ENCODE results near the gene ST7. TPM values are rescaled to one million over a fixed set of nuclear protein-coding genes. Genes with fewer than 3 reads are reported as not detected.
"Not testable (repeated sequence)": the region's sequence is repeated elsewhere in the genome, so short reads cannot be mapped to it uniquely, and the experiment has no call there.

Gene ST7
- polyA plus RNA-seq, 3 donors = 28.3 to 29.7 (median 29.3) TPM

DNA sequence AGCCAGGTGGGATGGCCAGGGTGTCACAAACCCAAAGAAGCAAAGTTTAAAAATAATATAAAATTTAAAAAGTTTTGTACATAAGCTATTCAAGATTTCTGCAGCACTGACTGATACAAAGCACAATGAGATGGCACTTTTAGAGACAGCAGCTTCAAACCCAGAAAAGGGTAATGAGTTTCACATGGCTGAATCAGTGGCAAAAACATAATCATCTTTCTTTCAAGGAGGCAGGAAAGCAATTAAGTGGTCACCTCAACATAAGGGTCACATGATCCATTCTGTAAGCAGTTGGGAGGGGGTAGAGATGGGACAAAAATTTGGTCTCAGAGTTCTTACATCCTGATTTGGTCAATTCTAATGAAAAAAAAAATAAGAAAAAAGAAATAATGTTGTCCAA, 17.9 kb downstream of the ST7 start:
- DNase-seq (ENCODE audit: low read depth in 3 of 3, low spot score in 2 of 3) = not testable (repeated sequence)

DNA sequence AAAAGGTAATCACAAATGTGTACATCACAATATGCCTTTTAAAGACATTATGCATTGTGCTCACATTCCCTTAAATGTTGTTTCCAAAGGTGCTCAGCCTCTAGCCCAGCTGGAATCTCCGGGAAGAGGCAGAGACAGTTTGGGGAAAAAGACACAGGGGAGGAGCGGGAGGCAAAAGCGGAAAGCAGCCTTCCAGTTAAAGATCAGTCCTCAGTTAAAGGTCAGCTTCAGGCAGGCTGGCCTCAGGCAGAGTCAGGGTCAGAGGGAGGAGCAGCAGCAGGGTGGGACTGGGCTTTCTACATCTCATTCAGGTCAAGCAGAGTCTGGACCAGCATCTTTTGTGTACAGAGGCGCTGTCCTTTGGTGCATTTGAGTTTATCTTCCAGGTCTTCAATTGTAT, 18.6 kb downstream of the ST7 start:
- DNase-seq (ENCODE audit: low read depth in 3 of 3, low spot score in 2 of 3) = no peak

DNA sequence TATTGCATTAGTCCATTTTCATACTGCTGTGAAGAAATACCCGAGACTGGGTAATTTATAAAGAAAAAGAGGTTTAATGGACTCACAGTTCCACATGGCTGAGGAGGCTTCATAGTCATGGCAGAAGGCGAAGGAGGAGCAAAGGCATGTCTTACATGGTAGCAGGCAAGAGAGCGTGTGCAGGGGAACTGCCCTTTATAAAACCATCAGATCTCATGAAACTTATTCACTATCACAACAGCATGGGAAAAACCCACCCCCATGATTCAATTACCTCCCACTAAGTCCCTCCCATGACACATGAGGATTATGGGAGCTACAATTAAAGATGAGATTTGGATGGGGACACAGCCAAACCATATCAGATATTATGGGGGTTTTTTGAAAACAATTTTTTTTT, 21.7 kb downstream of the ST7 start:
- DNase-seq (ENCODE audit: low read depth in 3 of 3, low spot score in 2 of 3) = not testable (repeated sequence)

DNA sequence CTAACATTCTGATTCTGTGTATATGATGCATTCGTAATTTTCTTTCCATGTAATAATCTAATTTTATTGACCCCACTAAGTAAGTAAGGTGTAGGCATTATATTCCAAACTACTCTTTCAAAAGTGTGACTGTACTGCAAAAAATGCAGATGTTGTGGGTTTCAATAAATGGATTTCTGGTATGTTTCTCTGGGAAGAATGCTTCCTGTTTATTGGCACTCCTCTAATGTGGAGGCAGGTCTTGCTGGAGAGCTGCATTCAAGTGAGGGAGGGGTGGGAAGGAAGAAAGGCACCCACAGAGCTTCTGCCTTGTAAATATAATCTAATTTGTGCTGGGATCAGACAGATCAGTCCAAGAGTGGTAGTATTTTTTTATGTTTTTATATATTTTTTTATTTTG, 23.9 kb downstream of the ST7 start:
- no peak for DNase-seq (ENCODE audit: low read depth in 3 of 3, low spot score in 2 of 3)

DNA sequence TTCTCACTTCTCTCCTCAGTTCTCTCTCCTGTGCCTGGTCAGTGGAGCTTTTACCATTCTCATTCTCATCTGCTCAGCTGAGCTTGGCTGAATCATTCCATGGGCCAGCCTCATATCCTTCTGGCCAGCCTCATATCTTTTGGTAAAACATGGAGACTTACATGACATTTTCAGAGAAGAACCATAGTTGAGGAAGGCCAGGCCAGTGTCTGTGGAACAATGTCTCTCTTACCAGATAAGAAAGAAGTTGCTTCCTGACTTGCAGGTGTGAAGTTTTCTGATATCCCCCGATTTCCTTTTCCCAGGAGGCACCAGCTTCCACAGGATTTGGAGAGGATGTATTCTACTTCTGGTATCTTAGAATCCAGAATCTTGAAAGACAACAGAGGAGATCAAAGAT, 24.7 kb downstream of the ST7 start:
- DNase-seq (ENCODE audit: low read depth in 3 of 3, low spot score in 2 of 3) = no peak

DNA sequence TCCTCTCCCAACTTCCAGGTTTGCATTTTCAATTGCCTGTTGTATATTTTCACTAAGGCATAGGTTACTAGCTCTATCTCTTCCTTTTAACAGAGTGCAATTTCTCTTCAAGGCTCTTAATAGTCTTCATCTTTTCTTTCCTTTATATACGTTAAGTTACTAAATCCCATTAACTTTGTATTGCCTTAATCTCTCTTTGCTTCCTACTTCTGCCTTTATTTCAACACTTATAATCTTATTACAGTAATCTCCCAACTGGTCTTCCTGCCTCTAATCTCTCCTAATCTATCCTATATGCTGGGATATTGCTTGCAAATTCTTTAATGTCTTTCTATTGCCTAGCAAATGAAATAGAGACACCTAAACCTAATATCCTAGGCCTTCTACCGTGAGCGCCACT, 26.1 kb downstream of the ST7 start:
- no peak for DNase-seq (ENCODE audit: low read depth in 3 of 3, low spot score in 2 of 3)

DNA sequence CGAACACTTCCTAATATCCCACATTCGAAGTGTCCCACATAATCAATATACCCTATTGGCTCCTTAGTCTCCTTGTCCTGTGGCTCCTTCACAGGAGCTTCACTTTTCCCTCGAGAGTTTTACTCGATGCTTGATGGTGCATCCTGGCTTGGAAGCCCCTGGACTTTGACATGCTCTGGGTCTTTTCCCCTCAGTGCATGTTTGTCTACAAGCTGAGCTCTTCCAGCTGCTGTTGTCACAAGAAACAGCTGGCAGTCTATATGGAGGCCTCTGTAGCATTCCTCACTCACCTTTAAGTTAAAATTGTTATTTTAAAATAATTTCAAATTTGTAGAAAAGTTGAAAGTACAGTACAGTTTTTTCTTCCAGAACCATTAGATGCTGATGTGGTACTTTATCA, 27.1 kb downstream of the ST7 start:
- no peak for DNase-seq (ENCODE audit: low read depth in 3 of 3, low spot score in 2 of 3)

DNA sequence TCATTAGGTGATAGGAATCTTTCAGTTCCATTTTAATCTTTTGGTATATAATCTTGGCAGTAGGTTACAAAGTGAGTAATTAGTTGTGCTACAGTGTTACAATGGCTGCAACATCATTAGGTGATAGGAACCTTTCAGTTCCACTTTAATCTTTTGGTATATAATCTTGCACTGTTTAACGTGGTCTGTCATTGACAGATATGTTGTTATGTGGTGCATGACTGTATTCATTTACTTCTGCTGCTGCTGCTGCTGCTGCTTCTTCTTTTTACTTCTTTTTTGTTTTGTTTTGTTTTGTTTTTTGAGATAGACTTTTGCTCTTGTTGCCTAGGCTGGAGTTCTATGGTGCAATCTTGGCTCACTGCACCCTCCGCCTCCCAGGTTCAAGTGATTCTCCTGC, 28.6 kb downstream of the ST7 start:
- DNase-seq (ENCODE audit: low read depth in 3 of 3, low spot score in 2 of 3) = no peak

DNA sequence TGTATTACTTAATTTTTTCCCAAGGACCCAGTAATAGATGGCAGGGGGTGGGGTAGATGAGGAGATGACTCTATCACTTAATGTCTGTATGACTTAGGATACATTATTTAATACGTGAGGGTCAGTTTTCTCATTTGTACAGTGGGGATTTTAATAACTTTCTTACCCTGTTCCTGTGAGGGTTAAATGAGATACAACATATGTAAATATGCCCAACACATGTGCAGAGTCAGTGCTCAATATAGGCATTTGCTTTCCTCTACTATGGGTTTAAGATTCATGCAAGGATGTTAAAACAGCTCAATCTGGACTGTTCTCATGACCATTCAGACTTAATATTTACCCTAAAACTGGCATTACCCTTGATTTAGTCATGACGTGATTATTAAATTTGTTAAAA, 31.2 kb downstream of the ST7 start:
- DNase-seq (ENCODE audit: low read depth in 3 of 3, low spot score in 2 of 3) = no peak

DNA sequence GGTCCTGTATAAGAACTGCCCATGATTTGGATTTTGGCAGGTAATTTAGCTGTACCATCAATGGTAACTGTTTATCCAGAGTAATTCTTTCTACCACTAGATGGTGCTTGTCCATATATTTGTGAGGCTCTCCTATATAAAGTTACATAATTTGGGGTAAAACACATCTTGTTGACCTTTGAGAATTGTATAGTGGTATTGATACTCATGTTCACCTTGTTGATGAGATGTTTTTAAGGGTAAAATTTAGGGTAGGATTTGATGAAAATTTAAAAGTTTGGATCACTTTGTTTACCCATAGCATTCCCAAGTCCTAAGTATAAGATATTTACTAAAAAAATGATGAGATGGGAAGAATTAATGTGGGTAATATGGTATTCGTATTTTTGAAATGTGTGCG, 31.6 kb downstream of the ST7 start:
- no peak for DNase-seq (ENCODE audit: low read depth in 3 of 3, low spot score in 2 of 3)

DNA sequence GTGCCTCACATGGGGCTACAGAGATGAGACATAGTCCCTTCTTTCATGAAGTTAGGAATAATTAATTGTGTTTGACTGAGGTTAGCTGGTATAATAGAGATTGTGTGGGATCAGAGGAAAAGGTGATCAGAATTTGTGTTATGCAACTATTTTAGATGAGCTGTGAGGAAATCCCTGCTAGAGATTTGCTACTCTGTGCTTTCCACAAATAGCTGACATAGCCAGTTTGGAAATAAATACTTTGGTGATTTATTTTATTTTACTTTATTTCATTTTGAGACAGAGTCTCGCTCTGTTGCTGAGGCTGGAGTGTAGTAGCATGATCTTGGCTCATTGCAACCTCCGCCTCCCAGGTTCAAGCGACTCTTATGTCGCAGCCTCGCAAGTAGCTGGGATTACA, 32.3 kb downstream of the ST7 start:
- DNase-seq (ENCODE audit: low read depth in 3 of 3, low spot score in 2 of 3) = no peak

DNA sequence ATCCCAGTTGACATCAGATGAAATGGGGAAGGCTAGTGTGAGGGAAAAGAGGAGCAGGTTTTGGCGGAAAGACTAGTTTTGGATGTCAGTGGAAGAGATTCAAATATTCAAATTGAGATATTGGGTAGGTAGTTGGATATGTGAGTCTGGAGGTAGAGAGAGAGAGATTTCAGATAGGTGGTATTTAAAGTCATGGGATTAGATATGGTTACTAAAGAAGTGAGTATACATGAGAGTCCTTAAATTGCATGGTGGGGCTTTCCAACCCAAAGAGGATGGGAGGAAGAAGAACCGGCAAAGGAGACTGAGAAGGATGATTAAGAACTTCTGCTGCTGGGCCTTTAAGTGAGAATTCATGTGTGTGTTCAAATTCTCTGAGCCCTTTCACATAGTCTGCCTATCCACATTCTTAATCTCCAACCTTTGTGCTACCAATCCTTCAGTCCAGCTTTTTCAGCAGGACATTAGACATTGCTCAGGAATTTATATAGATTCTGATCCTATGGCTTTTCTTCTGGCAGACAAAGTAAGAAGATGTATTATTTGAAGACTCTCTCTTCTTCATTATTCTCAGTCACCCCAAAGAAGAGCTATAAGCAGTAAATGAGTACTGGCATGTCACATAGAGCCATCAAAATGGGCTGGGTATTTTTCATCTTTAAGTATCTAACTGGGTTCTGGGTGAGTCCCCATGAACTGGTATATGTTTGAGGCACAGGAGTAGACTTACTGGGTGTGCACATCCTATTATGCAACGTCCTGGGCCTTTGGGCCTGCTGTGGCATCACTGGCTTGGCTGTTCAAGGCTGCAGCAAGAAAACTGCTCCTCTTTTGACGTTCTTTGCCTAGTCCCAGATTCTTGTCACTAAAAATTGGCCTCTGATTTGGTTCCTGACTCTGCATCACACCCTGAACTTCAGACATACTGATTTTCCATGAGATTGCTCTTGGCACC, 33.6 kb downstream of the ST7 start:
- DNase-seq (ENCODE audit: low read depth in 3 of 3, low spot score in 2 of 3) = no peak

DNA sequence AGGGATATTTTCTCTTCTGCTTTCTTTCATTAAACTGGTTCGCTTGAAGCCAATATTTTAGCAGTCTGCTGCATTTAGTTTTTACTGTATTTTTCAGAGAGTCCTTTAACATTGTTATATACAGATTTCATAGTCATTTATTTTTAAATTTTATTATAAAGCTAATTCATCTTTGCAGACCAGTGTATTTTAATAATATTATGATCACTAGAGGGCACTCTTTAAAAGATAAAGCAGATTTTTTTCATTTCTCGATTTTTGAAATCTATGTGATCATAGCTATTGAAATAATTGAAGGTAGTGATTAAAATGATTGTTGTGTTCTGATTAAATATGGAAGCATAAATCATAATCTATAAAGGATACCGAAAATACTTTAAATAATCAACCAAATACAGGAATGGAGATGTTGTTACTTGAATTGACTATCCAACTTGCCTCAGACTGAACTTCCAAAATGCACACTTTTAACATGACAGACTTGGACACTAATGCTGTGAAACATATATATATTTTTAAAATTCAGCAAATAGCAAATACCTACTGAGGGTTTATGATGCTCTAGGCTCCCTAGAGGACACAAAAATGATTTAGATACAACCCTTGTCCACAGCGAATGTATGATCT, 35.2 kb downstream of the ST7 start:
- no peak for DNase-seq (ENCODE audit: low read depth in 3 of 3, low spot score in 2 of 3)

DNA sequence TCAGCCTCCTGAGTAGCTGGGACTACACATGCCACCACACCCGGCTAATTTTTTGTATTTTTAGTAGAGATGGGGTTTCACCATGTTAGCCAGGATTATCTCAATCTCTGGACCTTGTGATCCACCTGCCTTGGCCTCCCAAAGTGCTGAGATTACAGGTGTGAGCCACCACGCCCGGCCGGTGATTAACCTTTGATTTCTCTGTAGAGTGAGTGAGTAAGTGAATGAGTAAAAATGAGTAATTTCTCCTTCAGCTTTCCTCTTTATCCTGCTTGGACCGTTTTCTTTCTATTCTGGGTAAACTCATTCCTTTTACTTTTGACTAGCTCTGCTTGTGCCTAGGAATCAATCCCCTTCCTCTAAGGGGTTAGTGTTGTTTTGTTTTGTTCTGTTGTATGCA, 36.8 kb downstream of the ST7 start:
- DNase-seq (ENCODE audit: low read depth in 3 of 3, low spot score in 2 of 3) = no peak

DNA sequence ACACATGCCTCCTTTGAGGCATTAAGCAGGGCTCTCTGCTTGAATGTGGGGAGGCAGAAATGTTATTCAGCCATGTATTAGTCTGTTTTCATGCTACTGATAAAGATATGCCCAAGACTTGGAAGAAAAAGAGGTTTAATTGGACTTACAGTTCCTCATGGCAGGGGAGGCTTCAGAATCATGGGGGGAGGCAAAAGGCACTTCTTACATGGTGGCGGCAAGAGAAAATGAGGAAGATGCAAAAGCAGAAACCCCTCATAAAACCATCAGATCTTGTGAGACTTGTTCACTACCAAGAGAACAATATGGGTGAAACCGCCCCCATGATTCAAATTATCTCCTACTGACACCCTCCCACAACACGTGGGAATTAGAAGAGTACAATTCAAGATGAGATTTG, 37.9 kb downstream of the ST7 start:
- DNase-seq (ENCODE audit: low read depth in 3 of 3, low spot score in 2 of 3) = no peak

DNA sequence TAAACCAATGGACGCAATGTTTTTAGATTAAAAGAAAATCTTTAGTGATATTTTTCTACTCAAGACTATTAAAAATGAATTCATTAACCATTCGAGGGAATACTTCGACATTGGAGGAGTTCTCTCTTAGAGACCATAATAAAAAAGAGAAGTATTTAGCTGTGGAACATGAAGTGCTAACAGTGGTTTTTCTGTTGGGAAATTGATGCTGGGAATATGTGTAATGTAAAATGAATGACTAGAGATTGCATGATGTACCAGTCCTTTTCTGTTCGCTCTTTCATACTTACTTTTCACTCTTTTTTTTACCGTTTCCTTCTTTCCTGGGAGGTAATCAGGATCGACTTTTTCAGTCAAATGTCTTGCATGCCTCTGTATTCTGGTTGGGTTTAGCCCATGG, 41.3 kb downstream of the ST7 start:
- no peak for DNase-seq (ENCODE audit: low read depth in 3 of 3, low spot score in 2 of 3)

DNA sequence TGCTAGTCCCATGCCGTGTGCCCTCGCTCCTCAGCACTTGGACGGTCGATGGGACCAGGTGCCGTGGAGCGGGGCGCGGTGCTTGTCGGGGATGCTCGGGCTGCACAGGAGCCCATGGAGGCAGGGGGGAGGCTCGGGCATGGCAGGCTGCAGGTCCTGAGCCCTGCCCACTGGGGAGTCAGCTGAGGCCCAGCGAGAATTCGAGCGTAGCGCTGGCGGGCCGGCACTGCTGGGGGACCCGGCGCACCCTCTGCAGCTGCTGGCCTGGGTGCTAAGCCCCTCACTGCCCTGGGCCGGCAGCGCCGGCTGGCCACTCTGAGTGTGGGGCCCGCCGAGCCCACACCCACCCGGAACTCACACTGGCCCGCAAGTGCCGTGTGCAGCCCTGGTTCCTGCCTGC, 44.7 kb downstream of the ST7 start:
- DNase-seq (ENCODE audit: low read depth in 3 of 3, low spot score in 2 of 3) = no peak

DNA sequence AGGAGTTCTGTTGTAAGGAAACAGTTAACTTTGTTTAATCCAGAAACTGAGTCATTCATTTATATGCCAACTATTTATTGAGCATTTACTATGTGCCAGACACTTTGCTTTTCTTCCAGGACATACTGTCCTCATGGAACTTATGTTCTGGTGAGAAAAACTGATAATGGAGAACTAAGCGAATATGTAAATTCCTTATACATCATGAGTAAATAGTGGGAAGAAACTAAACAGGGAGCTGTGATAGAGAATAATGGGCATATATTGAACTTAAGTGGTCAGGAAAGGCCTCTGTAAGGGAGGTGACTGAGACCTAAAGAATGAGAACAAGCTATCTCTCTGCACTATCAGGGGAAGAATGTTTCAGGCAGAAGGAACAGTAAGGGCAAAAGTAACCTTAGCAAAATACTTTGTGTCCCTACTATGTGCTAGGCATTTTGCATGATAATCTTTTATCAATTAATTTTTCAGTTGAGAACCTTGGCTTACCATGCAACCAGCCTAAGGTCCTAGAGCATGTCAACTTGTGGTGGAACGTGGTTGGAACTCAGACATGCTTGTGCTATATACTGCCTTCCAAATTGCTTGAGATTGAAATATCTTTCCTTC, 45.4 kb downstream of the ST7 start:
- no peak for DNase-seq (ENCODE audit: low read depth in 3 of 3, low spot score in 2 of 3)

DNA sequence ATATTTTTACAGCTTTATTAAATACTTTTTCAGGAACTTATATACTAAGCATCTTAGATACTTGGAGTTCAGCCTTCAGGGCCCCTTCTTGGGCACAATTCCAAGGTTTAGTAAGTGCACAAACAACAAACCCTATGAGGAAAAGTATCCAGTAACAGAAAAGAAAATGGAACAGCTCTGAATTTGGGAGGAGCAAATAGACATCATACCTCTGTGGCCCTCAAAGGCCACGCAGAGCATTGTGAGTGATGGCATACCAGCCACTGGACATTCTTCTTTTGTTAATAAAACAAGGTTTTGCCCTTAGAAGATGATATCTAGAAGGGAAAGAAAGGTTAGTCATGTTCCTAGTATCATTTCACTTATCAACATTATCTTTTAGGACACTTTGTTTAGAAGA, 46.0 kb downstream of the ST7 start:
- no peak for DNase-seq (ENCODE audit: low read depth in 3 of 3, low spot score in 2 of 3)

DNA sequence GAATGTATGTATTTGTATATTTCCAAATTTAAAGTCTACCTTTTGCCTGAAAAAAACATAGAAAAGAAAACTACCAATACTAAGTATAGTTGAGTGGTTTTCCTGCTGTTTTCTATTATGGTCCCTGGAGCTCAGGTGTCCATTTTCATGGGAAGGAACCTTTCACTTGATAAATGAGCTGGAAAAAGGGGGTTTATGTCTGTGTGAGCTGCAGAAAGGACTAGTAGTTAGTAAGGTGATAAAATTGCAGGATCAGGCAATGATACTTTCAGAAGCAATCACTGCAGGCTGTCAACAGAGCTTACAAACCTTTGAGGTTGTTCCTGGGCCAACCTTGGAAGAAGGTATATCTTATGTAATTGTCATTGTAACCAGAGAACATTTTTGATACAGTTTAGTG, 48.0 kb downstream of the ST7 start:
- DNase-seq (ENCODE audit: low read depth in 3 of 3, low spot score in 2 of 3) = no peak

DNA sequence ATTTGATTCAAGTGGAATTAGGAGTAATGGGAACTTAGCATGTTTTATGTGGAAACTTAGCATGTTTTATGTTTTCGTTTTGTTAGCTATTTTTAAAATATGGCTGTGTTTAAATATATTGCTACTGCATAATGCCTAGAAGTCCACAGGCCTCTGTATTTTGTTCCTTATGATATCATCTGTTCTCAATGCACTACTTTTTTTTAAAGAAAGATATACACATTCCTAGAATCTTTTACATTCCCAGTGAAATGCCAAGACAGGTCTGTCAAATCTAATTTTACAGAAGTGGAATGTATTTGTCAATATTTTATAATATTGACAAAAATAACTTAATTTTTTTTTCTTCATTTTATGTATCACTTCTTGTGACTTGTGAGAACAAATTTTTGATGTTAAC, 51.6 kb downstream of the ST7 start:
- DNase-seq (ENCODE audit: low read depth in 3 of 3, low spot score in 2 of 3) = no peak

DNA sequence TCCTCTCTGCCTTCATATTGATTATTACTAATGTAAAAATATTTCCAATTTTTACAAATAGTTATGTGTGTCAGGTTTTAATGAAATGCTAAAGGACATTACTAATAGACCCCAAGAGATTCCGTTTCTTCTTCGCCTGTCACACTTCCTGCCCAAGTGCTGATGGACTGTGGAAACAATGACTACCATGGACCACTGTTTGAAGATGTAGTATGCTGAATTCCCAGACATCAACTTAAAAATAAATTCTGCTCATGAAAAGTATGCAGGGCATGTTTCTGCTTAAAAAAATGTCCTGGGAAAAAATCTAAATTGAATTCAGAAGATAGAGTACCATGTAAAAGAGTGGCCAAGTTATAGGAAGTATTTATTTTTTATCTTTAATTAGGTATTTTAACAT, 52.1 kb downstream of the ST7 start:
- no peak for DNase-seq (ENCODE audit: low read depth in 3 of 3, low spot score in 2 of 3)
